HL-60/S4 treated with retinoic acid at 250 ng/mL for 4 days and 3 days (cell line): ENCODE data around the gene CCNG2.

Experiments used
- in situ Hi-C: fragments of 300-500 bp; cut with MboI; formaldehyde crosslinking; loops from 2 replicates; pipeline ENCODE4 v1.7.0; 2022; ENCODE audit warnings: low sequenced_read_pairs

CCNG2 gene

DNA sequence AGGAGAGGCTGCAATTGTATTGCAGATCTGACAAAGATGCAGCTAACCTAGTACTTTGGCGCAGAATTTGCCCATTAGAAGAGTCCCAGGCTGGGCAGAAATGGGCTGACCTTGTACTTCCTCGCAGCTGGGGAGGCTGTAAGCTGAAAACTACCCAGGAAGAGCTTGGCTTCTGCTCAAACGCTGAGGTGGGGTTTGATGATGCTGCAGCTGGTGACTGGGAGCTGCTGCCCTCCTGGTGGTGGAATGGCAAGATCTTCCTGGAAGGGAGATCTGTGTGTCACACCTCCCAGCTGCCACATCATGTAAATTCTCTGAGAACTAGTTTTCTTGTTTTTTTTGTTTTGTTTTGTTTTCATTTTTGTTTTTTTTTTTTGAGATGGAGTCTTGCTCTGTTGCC, 17.4 kb downstream of the CCNG2 start:
- in situ Hi-C loops, result no loop called here

- in situ Hi-C loops, result no loop called here
These were observed 18.2 kb downstream of the CCNG2 start for GRCh38 chr4:77175201-77175611.

- in situ Hi-C loops, result no loop called here
These were observed 19.6 kb downstream of the CCNG2 start for GRCh38 chr4:77176640-77177039.

DNA sequence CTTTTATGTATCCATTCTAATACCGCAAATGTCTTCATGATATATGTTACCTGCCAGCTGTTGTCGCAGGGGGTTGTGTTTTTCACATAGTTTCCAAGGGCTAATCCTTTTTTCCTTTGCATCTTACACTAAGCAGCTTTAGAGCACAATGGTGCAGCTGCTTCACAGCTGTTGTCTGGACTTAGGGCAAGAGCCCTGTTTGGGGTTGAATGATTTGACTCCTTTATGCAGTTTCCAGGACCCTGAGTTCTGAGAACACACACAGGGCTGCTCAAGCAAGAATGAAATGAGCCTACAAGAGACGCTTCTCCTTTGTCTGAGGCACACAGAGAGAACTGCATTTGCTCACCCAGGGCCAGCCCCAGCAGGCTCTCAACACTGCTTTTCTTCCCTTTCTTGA, 20.2 kb downstream of the CCNG2 start:
- in situ Hi-C loops, result no loop called here

- in situ Hi-C loops, result no loop called here
These were observed 21.6 kb downstream of the CCNG2 start for GRCh38 chr4:77178560-77178959.

DNA sequence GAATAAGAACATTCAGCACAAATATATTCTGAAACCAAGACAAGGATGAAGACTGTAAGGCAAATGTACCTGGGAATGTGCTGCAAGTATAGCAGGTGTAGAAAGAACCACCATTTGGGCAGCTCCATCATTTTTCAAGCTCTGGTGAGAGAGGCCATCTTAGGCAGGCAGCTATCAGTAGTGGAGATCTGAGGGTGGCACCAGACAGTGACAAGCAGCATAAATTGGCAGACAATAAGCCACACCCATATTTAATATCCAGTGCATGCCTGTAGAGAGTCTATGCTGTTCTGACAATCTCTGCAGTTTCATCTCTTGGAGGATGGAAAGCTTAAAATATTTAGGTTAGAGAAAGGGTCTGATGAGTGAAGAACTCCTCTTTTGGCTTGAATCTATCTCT, 22.5 kb downstream of the CCNG2 start:
- in situ Hi-C loops, result no loop called here

DNA sequence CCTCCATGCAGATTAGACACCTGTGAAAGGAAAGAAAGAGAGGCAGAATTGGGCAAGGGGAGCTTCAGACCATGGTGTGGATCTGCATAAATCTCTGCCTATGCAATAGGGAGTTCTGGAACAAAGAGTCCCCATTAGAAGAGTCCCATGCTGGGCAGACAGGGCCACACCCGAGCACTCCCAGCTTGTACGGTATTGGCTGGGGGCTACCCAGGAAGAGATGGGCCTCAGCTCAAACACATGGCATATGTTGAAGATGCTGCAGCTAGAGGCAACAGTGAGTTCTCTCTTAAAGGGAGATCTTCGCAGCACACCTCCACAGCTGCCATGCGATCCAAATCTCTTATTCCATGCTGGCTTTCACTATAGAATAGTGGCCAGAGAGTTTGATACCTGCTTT, 24.7 kb downstream of the CCNG2 start:
- in situ Hi-C loops, result no loop called here

DNA sequence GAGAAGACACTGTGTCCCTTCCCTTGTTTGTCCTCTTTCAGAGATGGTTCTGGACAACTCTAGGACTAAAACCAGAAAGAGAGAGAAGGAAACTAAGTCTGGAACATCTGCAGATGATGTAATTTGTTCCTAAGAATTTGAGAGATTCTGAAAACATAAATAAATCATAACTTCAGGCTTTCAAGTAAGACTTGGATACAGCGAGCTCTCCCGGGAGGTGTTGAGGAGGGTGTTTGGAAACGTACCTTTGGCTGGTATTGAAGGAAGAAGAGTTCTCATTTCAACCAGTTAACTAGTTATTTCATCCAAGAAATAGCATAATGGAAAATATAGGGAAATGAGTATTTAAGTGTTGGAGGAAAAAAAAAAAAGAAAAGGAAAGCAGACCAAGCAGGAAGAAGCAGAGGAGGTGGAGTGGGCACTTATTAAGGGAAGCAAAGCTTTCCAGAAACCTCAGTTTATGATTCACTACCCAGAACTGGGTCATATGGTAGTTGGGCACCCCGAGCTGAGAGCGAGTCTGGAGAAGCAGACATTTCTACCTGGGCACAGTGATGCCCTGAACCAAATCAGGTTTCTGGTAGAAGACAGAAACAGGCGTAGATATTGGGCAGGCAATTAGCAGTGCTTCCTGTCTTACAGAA, 26.9 kb downstream of the CCNG2 start:
- in situ Hi-C loops, result no loop called here

DNA sequence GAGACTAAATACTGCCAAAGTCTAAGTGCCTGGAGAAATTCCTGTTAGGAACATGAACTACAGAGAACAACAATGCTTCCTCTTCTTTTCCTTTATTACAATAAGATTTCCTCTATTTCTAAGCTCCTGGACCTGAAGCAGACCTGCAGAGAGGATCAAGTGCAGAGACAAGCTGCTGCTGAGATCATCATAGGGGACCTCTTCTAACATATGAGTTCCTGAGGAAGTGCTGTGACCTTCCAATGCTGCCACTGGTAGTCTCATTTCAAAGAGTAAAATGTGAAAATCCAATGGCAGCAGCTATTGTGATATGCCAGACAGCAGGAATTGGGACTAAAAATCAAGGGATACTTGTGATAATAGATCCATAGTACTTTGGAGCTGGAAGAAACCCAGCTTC, 28.0 kb downstream of the CCNG2 start:
- in situ Hi-C loops, result no loop called here

DNA sequence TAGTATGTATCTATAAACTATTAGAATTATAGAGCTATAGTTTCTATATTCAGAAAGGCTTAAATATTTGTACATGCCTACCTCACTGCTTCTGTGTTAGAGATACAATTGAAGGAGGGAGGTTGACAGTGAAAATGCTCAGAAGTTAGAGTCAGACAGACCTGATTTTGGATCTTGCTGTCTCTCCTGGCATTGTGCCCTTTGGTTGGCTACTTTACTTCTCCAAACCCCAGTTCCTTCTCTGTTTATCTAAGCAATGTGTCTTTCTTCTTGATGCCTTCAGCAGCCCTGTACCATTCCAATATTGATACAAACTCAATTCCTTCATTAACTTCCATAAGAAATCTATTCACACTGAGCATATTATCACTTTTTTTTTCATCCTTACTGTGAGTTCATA, 28.7 kb downstream of the CCNG2 start:
- in situ Hi-C loops, result no loop called here

- in situ Hi-C loops, result no loop called here
These were observed 30.3 kb downstream of the CCNG2 start for GRCh38 chr4:77187322-77187721.

DNA sequence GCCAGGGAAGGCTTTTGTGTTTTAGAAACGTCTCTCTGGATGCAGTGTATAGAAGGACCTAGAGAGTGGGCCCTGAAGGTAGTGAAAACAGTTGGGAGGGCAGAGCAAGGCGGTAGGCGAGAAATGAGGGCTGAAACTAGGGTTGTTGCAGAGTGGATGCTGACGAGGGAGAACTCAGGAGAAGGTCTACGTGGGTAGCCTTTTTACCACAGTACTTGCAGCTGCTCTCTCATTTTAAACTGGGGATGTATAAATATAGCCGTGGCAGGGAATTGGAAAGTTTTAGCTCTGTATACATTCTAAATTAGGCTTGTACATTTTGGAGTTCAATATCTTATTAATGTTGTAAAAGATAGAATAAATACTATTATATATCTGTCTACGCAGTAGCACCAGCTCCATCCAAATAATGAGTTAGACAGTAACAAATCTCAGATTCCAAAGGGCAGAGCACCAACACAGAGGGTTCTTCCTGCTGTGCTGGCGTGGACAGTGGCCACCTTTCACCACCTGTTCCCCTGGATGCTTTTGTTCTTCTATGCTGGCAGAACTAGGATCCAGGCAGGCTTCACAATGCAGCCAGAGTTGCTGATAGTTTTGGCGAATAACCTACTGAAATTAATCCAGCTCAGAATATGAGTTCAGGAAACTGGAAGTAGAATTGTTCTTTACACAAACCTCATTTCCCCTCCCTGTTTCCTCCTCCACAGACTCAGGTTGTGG, 31.7 kb downstream of the CCNG2 start:
- in situ Hi-C loops, result no loop called here

DNA sequence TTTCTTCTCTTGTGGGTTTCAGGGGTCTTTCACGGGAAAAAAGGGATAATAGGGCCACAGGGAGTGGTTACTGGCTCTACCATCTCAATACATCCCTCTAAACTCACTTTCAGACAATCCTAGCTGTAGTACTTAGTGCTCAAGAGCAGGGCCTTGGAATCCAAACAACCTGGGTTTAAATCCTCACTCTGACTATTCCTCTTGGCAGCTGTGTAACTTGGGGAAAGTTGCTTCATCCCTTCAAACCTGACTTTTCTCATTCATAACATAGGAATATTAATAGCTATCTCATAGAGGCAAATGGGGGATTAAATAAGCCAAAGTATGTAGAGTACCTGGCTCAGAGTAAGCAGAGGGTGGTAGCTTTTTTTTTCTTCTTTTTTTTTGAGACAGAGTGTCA, 32.4 kb downstream of the CCNG2 start:
- in situ Hi-C loops, result no loop called here

DNA sequence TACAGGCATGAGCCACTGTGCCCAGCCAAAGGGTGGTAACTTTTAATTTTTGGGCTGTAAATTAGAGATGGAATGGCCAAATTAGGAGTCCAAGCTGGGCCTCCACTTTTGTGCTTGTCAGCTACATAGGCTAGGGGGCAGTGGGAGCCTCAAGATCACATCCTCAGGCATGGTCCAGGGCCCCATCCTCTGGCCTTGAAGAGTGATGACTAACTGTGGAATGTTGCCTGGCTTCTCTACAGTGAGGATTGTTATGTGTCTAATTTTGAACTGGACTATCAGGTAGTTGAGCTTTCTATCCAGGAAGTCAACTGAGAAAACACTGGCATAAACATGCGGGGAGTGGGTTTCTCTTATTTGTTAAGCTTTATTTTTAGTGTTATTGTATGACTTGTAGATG, 33.0 kb downstream of the CCNG2 start:
- in situ Hi-C loops, result no loop called here

GRCh38 chr4:77193046-77193445, 36.0 kb downstream of the CCNG2 start:
- in situ Hi-C loops, result no loop called here

- in situ Hi-C loops, result no loop called here
These were observed 36.6 kb downstream of the CCNG2 start for GRCh38 chr4:77193511-77194102.

- in situ Hi-C loops, result no loop called here
These were observed 37.4 kb downstream of the CCNG2 start for GRCh38 chr4:77194366-77194765.

GRCh38 chr4:77194989-77195388, 38.0 kb downstream of the CCNG2 start:
- in situ Hi-C loops, result no loop called here

- in situ Hi-C loops, result no loop called here
These were observed 39.9 kb downstream of the CCNG2 start for GRCh38 chr4:77196866-77197265.

GRCh38 chr4:77197361-77197760, 40.4 kb downstream of the CCNG2 start:
- in situ Hi-C loops, result no loop called here

DNA sequence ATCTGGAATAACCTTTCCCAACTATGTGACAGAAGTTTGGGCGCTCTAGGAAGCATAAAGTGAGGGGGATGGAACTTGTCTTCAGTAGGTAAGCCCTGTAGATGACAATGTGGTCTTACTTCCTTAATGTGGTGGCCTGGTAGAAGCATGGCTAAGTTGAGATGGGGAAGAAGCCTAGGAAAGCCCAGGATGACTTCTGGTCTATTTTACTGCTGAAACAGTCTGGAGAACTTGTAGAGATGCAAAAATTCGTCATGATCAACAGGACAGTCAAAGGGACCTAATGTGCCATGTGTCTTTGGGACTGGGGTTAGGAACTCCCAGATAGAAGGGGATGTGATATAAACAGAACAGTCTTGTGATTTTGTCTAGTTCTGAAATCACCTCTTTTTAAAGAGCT, 40.8 kb downstream of the CCNG2 start:
- in situ Hi-C loops, result no loop called here

- in situ Hi-C loops, result no loop called here
These were observed 42.3 kb downstream of the CCNG2 start for GRCh38 chr4:77199276-77199675.
